Caco-2 (cell line): ENCODE data around the gene INPP4B. TPM values are rescaled to one million over a fixed set of nuclear protein-coding genes. Genes with fewer than 3 reads are reported as not detected.
"Not testable (repeated sequence)": the region's sequence is repeated elsewhere in the genome, so short reads cannot be mapped to it uniquely, and the experiment has no call there.

Experiments
- BruUV-seq: library from RNA; stranded (reverse); fragments of 400-500 nt; replicated peaks from 2 replicates; lab custom pipeline; 2021; lab: Mats Ljungman, UMichigan
- CTCF ChIA-PET: fragments of 300-600 bp; sonication (Branson Sonifier 250); formaldehyde crosslinking; loops from one replicate; lab custom pipeline; 2022; ENCODE audit warnings: antibody characterized with exemption; lab: Charles Lee
- POLR2A ChIA-PET: fragments of 300-600 bp; sonication (Branson Sonifier 250); formaldehyde crosslinking; loops from one replicate; lab custom pipeline; 2022; ENCODE audit warnings: antibody characterized with exemption; lab: Charles Lee
- DNase-seq, 2 experiments: peaks; one replicate each; pipeline versions ENCODE4 v3.0.0 to v3.0.0-alpha.2; 2020 to 2022
- H3K27me3 ChIP-seq: replicated peaks from 2 replicates; pipeline ENCODE4 v1.6.0; 2011; ENCODE audit warnings: low read length; ENCODE audit not compliant: control insufficient read depth, insufficient read depth
- H3K36me3 ChIP-seq: 2 replicates; pipeline ENCODE4 v1.5.1; 2011; ENCODE audit warnings: low read length; ENCODE audit not compliant: control insufficient read depth, insufficient read depth
- H3K4me1 ChIP-seq: fragments of 250-450 bp; sonication (Bioruptor Pico); 2 replicates; pipeline ENCODE4 v1.5.1; 2020; ENCODE audit warnings: mild to moderate bottlenecking
- H3K4me3 ChIP-seq: 2 replicates; pipeline ENCODE4 v1.5.1; 2011; ENCODE audit warnings: low read depth, mild to moderate bottlenecking, control low read depth, low read length
- H3K9me3 ChIP-seq: fragments of 250-450 bp; sonication (Bioruptor Pico); 2 replicates; pipeline ENCODE4 v1.5.1; 2020; ENCODE audit warnings: mild to moderate bottlenecking, moderate library complexity
- H3K27ac Mint-ChIP-seq: one replicate; pipeline ENCODE4 v1.8.0; 2022; ENCODE audit warnings: mixed read lengths; ENCODE audit not compliant: unreplicated experiment
- H3K27me3 Mint-ChIP-seq: one replicate; pipeline ENCODE4 v1.8.0; 2022; ENCODE audit warnings: mixed read lengths; ENCODE audit not compliant: insufficient read depth, unreplicated experiment
- H3K36me3 Mint-ChIP-seq: one replicate; pipeline ENCODE4 v1.8.0; 2022; ENCODE audit warnings: mild to moderate bottlenecking, mixed read lengths; ENCODE audit not compliant: insufficient read depth, unreplicated experiment
- H3K4me1 Mint-ChIP-seq: one replicate; pipeline ENCODE4 v1.8.0; 2022; ENCODE audit warnings: low read depth, mixed read lengths; ENCODE audit not compliant: unreplicated experiment
- H3K4me3 Mint-ChIP-seq: one replicate; pipeline ENCODE4 v1.8.0; 2022; ENCODE audit warnings: mild to moderate bottlenecking, moderate library complexity, mixed read lengths; ENCODE audit not compliant: unreplicated experiment
- H3K9me3 Mint-ChIP-seq: one replicate; pipeline ENCODE4 v1.8.0; 2022; ENCODE audit warnings: mixed read lengths; ENCODE audit not compliant: unreplicated experiment
- intact Hi-C: fragments of 100-400 bp; cut with micrococcal nuclease; formaldehyde crosslinking; loops from one replicate; pipeline ENCODE4 v1.10.0; 2022; ENCODE audit not compliant: unreplicated experiment
- total RNA-seq: library from RNA; stranded (reverse); gene quantifications from 2 replicates; pipeline ENCODE4 v1.2.3, GENCODE V29; 2022
- TF ChIP-seq, protein P1 (sequence below), 2 experiments: fragments of 200-600 bp in 1 of 2; IDR thresholded peaks; 1 replicate in 1 of 2; 2 replicates in 1 of 2; pipeline versions ENCODE4 v1.5.1 to v1.8.0; 2011 to 2022; ENCODE audit warnings: antibody characterized with exemption in 1 of 2, control low read depth in 1 of 2, inconsistent platforms in 1 of 2, low read depth in 1 of 2, low read length in 1 of 2, mild to moderate bottlenecking in 1 of 2, moderate library complexity in 1 of 2; ENCODE audit not compliant: insufficient read depth in 1 of 2, severe bottlenecking in 1 of 2, unreplicated experiment in 1 of 2

INPP4B gene
- total RNA-seq, 1 experiment from 2014 or later: 10.3 TPM

DNA sequence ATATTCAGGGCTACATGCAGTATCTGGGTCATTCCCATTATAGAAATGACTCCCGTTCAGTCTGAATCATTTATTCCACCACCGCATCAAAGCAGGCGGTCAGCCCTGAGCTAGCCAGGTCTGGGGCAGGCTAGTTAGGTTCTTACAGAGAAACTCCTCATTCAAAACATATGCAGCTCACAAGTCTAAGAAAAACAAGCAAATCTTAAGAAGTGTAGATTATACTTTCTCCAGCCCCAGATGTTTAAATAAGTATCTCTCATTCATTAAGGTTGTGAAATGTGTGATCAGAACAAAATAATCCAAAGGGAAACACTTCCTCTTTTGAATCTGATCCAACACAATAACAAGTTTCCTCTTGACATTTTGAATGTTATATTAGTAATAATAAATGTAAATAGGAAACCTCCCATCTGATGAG lies 441.9 kb downstream of the INPP4B start:
- Mint-ChIP-seq H3K36me3 (no peaks in the 10 kb centered on the region), H3K4me3 (no peak overlapping the region), H3K27ac (no peak overlapping the region), H3K4me1 (no peaks in the 10 kb centered on the region), H3K27me3 (no peaks in the 10 kb centered on the region), H3K9me3 (no peaks in the 10 kb centered on the region)
- TF ChIP-seq, protein P1, sequence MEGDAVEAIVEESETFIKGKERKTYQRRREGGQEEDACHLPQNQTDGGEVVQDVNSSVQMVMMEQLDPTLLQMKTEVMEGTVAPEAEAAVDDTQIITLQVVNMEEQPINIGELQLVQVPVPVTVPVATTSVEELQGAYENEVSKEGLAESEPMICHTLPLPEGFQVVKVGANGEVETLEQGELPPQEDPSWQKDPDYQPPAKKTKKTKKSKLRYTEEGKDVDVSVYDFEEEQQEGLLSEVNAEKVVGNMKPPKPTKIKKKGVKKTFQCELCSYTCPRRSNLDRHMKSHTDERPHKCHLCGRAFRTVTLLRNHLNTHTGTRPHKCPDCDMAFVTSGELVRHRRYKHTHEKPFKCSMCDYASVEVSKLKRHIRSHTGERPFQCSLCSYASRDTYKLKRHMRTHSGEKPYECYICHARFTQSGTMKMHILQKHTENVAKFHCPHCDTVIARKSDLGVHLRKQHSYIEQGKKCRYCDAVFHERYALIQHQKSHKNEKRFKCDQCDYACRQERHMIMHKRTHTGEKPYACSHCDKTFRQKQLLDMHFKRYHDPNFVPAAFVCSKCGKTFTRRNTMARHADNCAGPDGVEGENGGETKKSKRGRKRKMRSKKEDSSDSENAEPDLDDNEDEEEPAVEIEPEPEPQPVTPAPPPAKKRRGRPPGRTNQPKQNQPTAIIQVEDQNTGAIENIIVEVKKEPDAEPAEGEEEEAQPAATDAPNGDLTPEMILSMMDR (IDR thresholded peaks at IDR 0.05; ENCODE audit: insufficient read depth in 1 of 2, low read depth in 1 of 2, low read length in 1 of 2, severe bottlenecking in 1 of 2, unreplicated experiment in 1 of 2): no peak
- Histone ChIP-seq H3K27me3 (no peaks in the 10 kb centered on the region), H3K9me3 (no peaks in the 10 kb centered on the region), H3K4me1 (peaks cover 9% of the 10 kb centered on the region), H3K36me3 (no peaks in the 10 kb centered on the region), H3K4me3 (no peak overlapping the region)
- no TSS peak for BruUV-seq
- POLR2A ChIA-PET: no interaction called here
- no peak for DNase-seq
- CTCF ChIA-PET: no interaction called here
- intact Hi-C loops: no loop called here

DNA sequence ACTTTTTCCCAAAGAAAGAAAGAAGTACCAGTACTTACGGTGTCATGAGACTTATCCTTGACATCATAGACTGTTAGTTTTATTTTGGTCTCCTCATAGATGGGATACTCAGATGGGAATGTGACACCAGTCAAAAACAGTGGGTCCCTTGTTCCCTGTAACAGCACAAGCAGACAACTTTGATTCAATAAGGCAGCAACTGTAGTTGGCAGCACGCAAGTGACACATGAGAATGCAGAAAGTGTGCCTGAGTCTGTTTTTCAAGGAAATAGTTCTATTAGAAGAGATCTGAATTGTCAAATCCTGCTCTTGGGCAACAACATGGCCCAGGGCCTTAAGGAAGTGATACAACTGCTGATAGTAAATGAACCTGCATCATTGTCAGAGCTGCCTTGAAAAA lies 443.2 kb downstream of the INPP4B start:
- H3K4me3 Mint-ChIP-seq: no peak overlapping the region
- H3K27me3 ChIP-seq: no peaks in the 10 kb centered on the region
- no peak for DNase-seq
- no TSS peak for BruUV-seq
- no peaks in the 10 kb centered on the region for H3K9me3 ChIP-seq
- H3K4me3 ChIP-seq: no peak overlapping the region
- H3K27me3 Mint-ChIP-seq: no peaks in the 10 kb centered on the region
- H3K4me1 ChIP-seq: peaks cover 2% of the 10 kb centered on the region
- no peaks in the 10 kb centered on the region for H3K36me3 ChIP-seq
- no peaks in the 10 kb centered on the region for H3K9me3 Mint-ChIP-seq
- no peaks in the 10 kb centered on the region for H3K36me3 Mint-ChIP-seq
- POLR2A ChIA-PET: no interaction called here
- TF ChIP-seq, protein P1 (IDR thresholded peaks at IDR 0.05; ENCODE audit: insufficient read depth in 1 of 2, low read depth in 1 of 2, low read length in 1 of 2, severe bottlenecking in 1 of 2, unreplicated experiment in 1 of 2): no peak
- no peaks in the 10 kb centered on the region for H3K4me1 Mint-ChIP-seq
- intact Hi-C loops: no loop called here
- H3K27ac Mint-ChIP-seq: no peak overlapping the region
- CTCF ChIA-PET: no interaction called here

DNA sequence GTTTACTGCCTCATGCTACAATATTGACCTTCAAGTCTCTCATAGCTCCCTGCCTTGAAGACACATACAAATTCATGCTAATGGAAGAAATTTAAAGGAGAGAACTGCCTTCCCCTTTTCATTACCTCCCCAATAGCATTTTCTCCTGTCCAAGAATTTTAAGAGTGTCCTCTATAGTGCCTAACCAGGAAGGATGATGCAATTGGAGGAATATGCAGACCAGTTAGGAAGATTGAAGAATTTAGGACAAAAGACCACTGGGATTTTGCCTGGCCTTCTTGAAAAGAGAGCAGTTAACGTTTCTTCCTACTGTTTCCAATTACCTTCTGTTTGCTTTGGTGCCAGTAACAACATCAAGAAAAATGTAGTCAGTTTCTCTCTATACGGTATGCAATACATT lies 443.9 kb downstream of the INPP4B start:
- Mint-ChIP-seq H3K9me3 (no peaks in the 10 kb centered on the region), H3K4me1 (no peaks in the 10 kb centered on the region), H3K4me3 (no peak overlapping the region), H3K36me3 (no peaks in the 10 kb centered on the region), H3K27ac (no peak overlapping the region), H3K27me3 (no peaks in the 10 kb centered on the region)
- CTCF ChIA-PET: no interaction called here
- BruUV-seq: no TSS peak
- Histone ChIP-seq H3K4me1 (no peaks in the 10 kb centered on the region; the same call in 1 of the 2 replicates), H3K4me3 (no peak overlapping the region), H3K27me3 (no peaks in the 10 kb centered on the region), H3K36me3 (no peaks in the 10 kb centered on the region), H3K9me3 (no peaks in the 10 kb centered on the region)
- DNase-seq: no peak
- TF ChIP-seq, protein P1 (IDR thresholded peaks at IDR 0.05; ENCODE audit: insufficient read depth in 1 of 2, low read depth in 1 of 2, low read length in 1 of 2, severe bottlenecking in 1 of 2, unreplicated experiment in 1 of 2): no peak
- POLR2A ChIA-PET: no interaction called here
- intact Hi-C loops: no loop called here

DNA sequence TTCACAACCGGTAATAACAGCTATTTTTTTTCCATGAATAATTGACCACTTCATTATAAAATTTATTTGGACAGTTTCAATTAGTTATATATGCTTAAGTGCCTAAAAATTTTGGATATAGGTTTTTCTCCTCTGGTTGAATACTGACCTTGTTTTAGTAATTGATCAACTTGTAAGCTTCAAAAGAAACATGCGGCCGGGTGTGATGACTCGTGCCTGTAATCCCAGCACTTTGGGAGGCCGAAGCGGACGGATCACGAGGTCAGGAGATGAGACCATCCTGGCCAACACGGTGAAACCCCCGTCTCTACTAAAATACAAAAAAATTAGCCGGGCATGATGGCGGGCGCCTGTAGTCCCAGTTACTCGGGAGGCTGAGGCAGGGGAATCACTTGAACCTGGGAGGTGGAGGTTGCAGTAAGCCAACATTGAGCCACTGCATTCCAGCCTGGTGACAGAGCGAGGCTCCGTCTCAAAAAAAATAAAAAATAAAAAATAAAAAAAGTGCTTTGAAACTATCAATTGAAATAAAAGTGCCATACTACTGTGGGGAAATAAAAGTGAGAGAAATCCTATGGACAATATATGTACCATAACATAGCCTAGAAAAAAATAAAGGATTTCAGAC lies 448.6 kb downstream of the INPP4B start:
- H3K36me3 ChIP-seq, POLR2A ChIA-PET, CTCF ChIA-PET, H3K9me3 ChIP-seq, H3K36me3 Mint-ChIP-seq, H3K4me3 Mint-ChIP-seq, H3K4me1 Mint-ChIP-seq, H3K27ac Mint-ChIP-seq, DNase-seq, H3K4me1 ChIP-seq, H3K27me3 ChIP-seq, H3K27me3 Mint-ChIP-seq, H3K4me3 ChIP-seq, H3K9me3 Mint-ChIP-seq, BruUV-seq, intact Hi-C loops: not testable (repeated sequence)
